ENCODE measurements around the gene MIER1. TPM values are rescaled to one million over a fixed set of nuclear protein-coding genes. Genes with fewer than 3 reads are reported as not detected.

MIER1 gene
- polyA plus RNA-seq, 3 donors = 14.0 to 28.0 (median 21.9) TPM

GRCh38 chr1:66925944-66926343, 1.2 kb downstream of the MIER1 start:
- Histone ChIP-seq H3K27ac (ENCODE audit: low read depth in 1 of 2, low read length in 2 of 2) (peak overlapping the region; percentile 91 to 97), H3K79me2 (ENCODE audit: insufficient read depth, low read length) (peaks cover 55% of the 10 kb centered on the region), H3K36me3 (replicated peaks in 1 of 2; ENCODE audit: control insufficient read depth in 1 of 2, insufficient read depth in 2 of 2, low read length in 2 of 2) (no peaks in the 10 kb centered on the region), H3K9me3 (replicated peaks in 1 of 2; ENCODE audit: control insufficient read depth in 1 of 2, insufficient read depth in 1 of 2, low read length in 2 of 2) (no peaks in the 10 kb centered on the region), H3K27me3 (ENCODE audit: control insufficient read depth in 2 of 2, insufficient read depth in 2 of 2, low read length in 2 of 2) (no peaks in the 10 kb centered on the region), H2AFZ (ENCODE audit: insufficient read depth, low read depth, low read length, poor library complexity, severe bottlenecking) (peak overlapping the region; percentile 97), H3K4me2 (replicated peaks; ENCODE audit: extremely low read depth, low read length, poor library complexity, severe bottlenecking) (peak overlapping the region; percentile 96), H3K4me3 (replicated peaks in 1 of 3; ENCODE audit: low read depth in 2 of 3, low read length in 3 of 3) (peak overlapping the region; percentile 86 to 96 (median 88)), H4K20me1 (ENCODE audit: insufficient read depth, low read length) (peaks cover 9% of the 10 kb centered on the region), H3K9ac (ENCODE audit: insufficient read depth, low read length, poor library complexity, severe bottlenecking) (peak overlapping the region; percentile 84), H3K4me1 (ENCODE audit: control insufficient read depth in 1 of 2, insufficient read depth in 2 of 2, low read length in 2 of 2) (peaks cover 25 to 35% of the 10 kb centered on the region in 2 donors)
- intact Hi-C loops (cut with micrococcal nuclease) = loop anchor here in 1 of 2 donors (10.0 kb wide), 2 partner anchors 161 to 509 kb away; partner anchors contain the start of gene SERBP1
- Mint-ChIP-seq H3K4me1 (peaks cover 29% of the 10 kb centered on the region), H3K27ac (peak overlapping the region; percentile 82 to 98 (median 96)), H3K9me3 (peaks cover 0 to 1% (median 0%) of the 10 kb centered on the region in 7 donors), H3K4me3 (peak overlapping the region; percentile 95 to 97), H3K36me3 (peaks cover 0 to 2% of the 10 kb centered on the region in 2 donors), H3K27me3 (ENCODE audit: low read depth in 3 of 3) (peaks cover 0 to 2% (median 0%) of the 10 kb centered on the region in 3 donors)
- no peak for TF ChIP-seq CTCF (IDR thresholded peaks at IDR 0.05)
- no peak for DNase-seq
- WGBS (ENCODE audit: insufficient coverage) = 73% methylated on average over 3 of the region's 9 CpGs

- H3K9ac ChIP-seq (ENCODE audit: insufficient read depth, low read length, poor library complexity, severe bottlenecking) = no peak overlapping the region
- no peaks in the 10 kb centered on the region for H3K27me3 ChIP-seq (ENCODE audit: control insufficient read depth in 2 of 2, insufficient read depth in 2 of 2, low read length in 2 of 2)
- Mint-ChIP-seq H3K9me3 (no peaks in the 10 kb centered on the region), H3K36me3 (peaks cover 0 to 2% of the 10 kb centered on the region in 2 donors), H3K27ac (no peak overlapping the region), H3K4me3 (no peak overlapping the region), H3K27me3 (ENCODE audit: low read depth in 3 of 3) (peaks cover 0 to 2% (median 0%) of the 10 kb centered on the region in 3 donors), H3K4me1 (peaks cover 41% of the 10 kb centered on the region)
- peaks cover 32 to 50% of the 10 kb centered on the region in 2 donors for H3K4me1 ChIP-seq (ENCODE audit: control insufficient read depth in 1 of 2, insufficient read depth in 2 of 2, low read length in 2 of 2)
- intact Hi-C loops (cut with micrococcal nuclease) = loop anchor here in 1 of 2 donors (10.0 kb wide), 2 partner anchors 163 to 507 kb away; partner anchors contain the start of gene SERBP1
- no peak overlapping the region for H3K4me3 ChIP-seq (replicated peaks in 1 of 3; ENCODE audit: low read depth in 2 of 3, low read length in 3 of 3)
- no peak overlapping the region for H2AFZ ChIP-seq (ENCODE audit: insufficient read depth, low read depth, low read length, poor library complexity, severe bottlenecking)
- H3K27ac ChIP-seq (ENCODE audit: low read depth in 1 of 2, low read length in 2 of 2) = no peak overlapping the region
- TF ChIP-seq CTCF (IDR thresholded peaks at IDR 0.05) = no peak
- H3K4me2 ChIP-seq (replicated peaks; ENCODE audit: extremely low read depth, low read length, poor library complexity, severe bottlenecking) = no peak overlapping the region
- peaks cover 16% of the 10 kb centered on the region for H4K20me1 ChIP-seq (ENCODE audit: insufficient read depth, low read length)
- H3K9me3 ChIP-seq (replicated peaks in 1 of 2; ENCODE audit: control insufficient read depth in 1 of 2, insufficient read depth in 1 of 2, low read length in 2 of 2) = no peaks in the 10 kb centered on the region
- no peaks in the 10 kb centered on the region for H3K36me3 ChIP-seq (replicated peaks in 1 of 2; ENCODE audit: control insufficient read depth in 1 of 2, insufficient read depth in 2 of 2, low read length in 2 of 2)
- no peak for DNase-seq
- peaks cover 71% of the 10 kb centered on the region for H3K79me2 ChIP-seq (ENCODE audit: insufficient read depth, low read length)
These were observed 2.7 kb downstream of the MIER1 start for GRCh38 chr1:66927528-66927927.

All from CD14-positive monocyte (primary cell).